Ectodermal cell (in vitro differentiated cells): ENCODE data around the gene OR52A1.

Experiments
- H3K27ac ChIP-seq: 2 replicates; pipeline ENCODE4 v1.7.0; 2013; ENCODE audit warnings: mild to moderate bottlenecking, low read depth, low read length; ENCODE audit not compliant: insufficient read depth, poor library complexity, severe bottlenecking
- H3K27me3 ChIP-seq: 2 replicates; pipeline ENCODE4 v1.7.0; 2013; ENCODE audit warnings: mild to moderate bottlenecking, low read length; ENCODE audit not compliant: insufficient read depth, control insufficient read depth, poor library complexity, severe bottlenecking
- H3K36me3 ChIP-seq: one replicate; pipeline ENCODE4 v1.7.0; 2013; ENCODE audit warnings: low read length; ENCODE audit not compliant: control insufficient read depth, insufficient read depth
- H3K4me1 ChIP-seq: one replicate; pipeline ENCODE4 v1.7.0; 2013; ENCODE audit warnings: low read length; ENCODE audit not compliant: control insufficient read depth, insufficient read depth
- H3K4me3 ChIP-seq: 2 replicates; pipeline ENCODE4 v1.7.0; 2013; ENCODE audit warnings: low read depth, low read length, control low read depth; ENCODE audit not compliant: insufficient read depth
- H3K9me3 ChIP-seq: 2 replicates; pipeline ENCODE4 v1.7.0; 2013; ENCODE audit warnings: mild to moderate bottlenecking, low read length, moderate library complexity; ENCODE audit not compliant: control insufficient read depth
- WGBS, 2 experiments: methylation state at CpG; one replicate each; pipeline ENCODE4 v1.1.7; 2013; ENCODE audit warnings: missing lambda C conversion rate in 2 of 2; 5-methylcytosine and 5-hydroxymethylcytosine counted together

OR52A1 gene

DNA sequence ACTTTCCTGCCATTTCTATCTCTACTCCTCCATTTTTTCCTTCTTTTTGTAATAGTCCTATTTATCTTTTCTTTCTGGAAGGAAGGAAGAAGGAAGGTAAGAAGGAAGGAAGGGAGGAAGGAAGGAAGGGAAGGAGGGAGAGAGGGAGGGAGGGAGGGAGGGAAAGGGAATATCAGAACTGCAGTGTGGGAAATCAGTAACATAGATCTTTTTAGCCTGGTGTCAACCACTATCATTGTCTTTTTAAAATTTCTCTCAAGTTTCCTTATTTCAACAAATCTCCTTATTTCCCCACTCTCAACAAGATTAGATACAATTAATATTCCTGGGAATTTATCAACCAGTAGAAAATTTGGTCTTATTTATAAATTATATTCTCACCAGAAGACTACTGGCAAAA is 51.5 kb downstream of the OR52A1 start:
- Histone ChIP-seq H3K27me3 (no peaks in the 10 kb centered on the region), H3K4me1 (no peaks in the 10 kb centered on the region), H3K9me3 (no peaks in the 10 kb centered on the region), H3K27ac (no peak overlapping the region), H3K36me3 (no peaks in the 10 kb centered on the region), H3K4me3 (no peak overlapping the region)

- Histone ChIP-seq H3K36me3 (no peaks in the 10 kb centered on the region), H3K9me3 (no peaks in the 10 kb centered on the region), H3K27me3 (no peaks in the 10 kb centered on the region), H3K4me3 (no peak overlapping the region), H3K4me1 (no peaks in the 10 kb centered on the region), H3K27ac (no peak overlapping the region)
- WGBS, 2 experiments = 87 to 95% methylated on average over 2 of the region's 2 CpGs
Measured at GRCh38 chr11:5102246-5102645, 52.3 kb downstream of the OR52A1 start.

- 88 to 100% methylated on average over 1 of the region's 2 CpGs for WGBS, 2 experiments
Measured at GRCh38 chr11:5096011-5096410, 58.5 kb downstream of the OR52A1 start.

More at GRCh38 chr11:5096011-5096410, 58.5 kb downstream of the OR52A1 start:
- H3K9me3 ChIP-seq = no peaks in the 10 kb centered on the region
- no peaks in the 10 kb centered on the region for H3K27me3 ChIP-seq
- H3K4me3 ChIP-seq = no peak overlapping the region
- H3K4me1 ChIP-seq = no peaks in the 10 kb centered on the region
- no peak overlapping the region for H3K27ac ChIP-seq
- H3K36me3 ChIP-seq = no peaks in the 10 kb centered on the region
